K562 (cell line): Measurements from ENCODE around the gene DBP. TPM values are rescaled to one million over a fixed set of nuclear protein-coding genes. Genes with fewer than 3 reads are reported as not detected.

ENCODE experiments used
- ADNP ChIP-seq: fragments of 200-800 bp; sonication (Bioruptor generic); IDR thresholded peaks from 2 replicates; pipeline ENCODE4 v1.6.1; 2016; ENCODE audit warnings: missing genetic modification characterization, missing compliant biosample characterization
- BCOR ChIP-seq: fragments of 450-650 bp; IDR thresholded peaks from 2 replicates; pipeline ENCODE4 v1.6.1; 2016
- COPS2 ChIP-seq: fragments of 450-650 bp; conservative IDR thresholded peaks from 2 replicates; pipeline ENCODE4 v1.6.1; 2016; ENCODE audit warnings: mild to moderate bottlenecking, moderate library complexity
- HNRNPH1 ChIP-seq: fragments of 200-400 bp; formaldehyde crosslinking; optimal IDR thresholded peaks from 2 replicates; pipeline ENCODE3; 2017; ENCODE audit warnings: low read depth, mild to moderate bottlenecking, low read length, moderate library complexity
- IFI16 ChIP-seq: fragments of 250-450 bp; sonication (Bioruptor Pico); IDR thresholded peaks from 2 replicates; pipeline ENCODE4 v2.1.2; 2022; ENCODE audit warnings: mild to moderate bottlenecking, inconsistent platforms
- KLF10 ChIP-seq: fragments of 250-450 bp; sonication (Bioruptor Pico); IDR thresholded peaks from 2 replicates; pipeline ENCODE4 v1.6.1; 2021; ENCODE audit warnings: matching md5 sums
- NFIX ChIP-seq: fragments of 250-450 bp; sonication (Bioruptor Pico); IDR thresholded peaks from 2 replicates; pipeline ENCODE4 v1.4.0; 2020; ENCODE audit warnings: low read depth, mild to moderate bottlenecking, moderate library complexity
- POLR2AphosphoS5 ChIP-seq: IDR thresholded peaks from 2 replicates; pipeline ENCODE4 v1.6.1; 2011; ENCODE audit warnings: mild to moderate bottlenecking, low read depth, low read length, moderate library complexity; ENCODE audit not compliant: control insufficient read depth, insufficient read depth
- SOX6 ChIP-seq: fragments of 450-650 bp; IDR thresholded peaks from 2 replicates; pipeline ENCODE4 v1.6.1; 2014; ENCODE audit warnings: mild to moderate bottlenecking
- TEAD1 ChIP-seq, 2 experiments: fragments of 450-650 bp in 1 of 2; sonication (generic) in 1 of 2; formaldehyde crosslinking; IDR thresholded peaks; 2 replicates each; pipeline versions ENCODE4 v1.4.0 to v1.8.0; 2020 to 2022; ENCODE audit warnings: mild to moderate bottlenecking in 2 of 2, missing genetic modification reagents in 1 of 2
- THRB ChIP-seq: fragments of 450-650 bp; formaldehyde crosslinking; conservative IDR thresholded peaks from 2 replicates; pipeline ENCODE4 v1.4.0; 2022; ENCODE audit warnings: mild to moderate bottlenecking, missing genetic modification characterization
- TRIM25 ChIP-seq: fragments of 450-650 bp; IDR thresholded peaks from 2 replicates; pipeline ENCODE4 v1.7.0; 2016; ENCODE audit warnings: borderline replicate concordance
- ZNF12 ChIP-seq: sonication (generic); formaldehyde crosslinking; IDR thresholded peaks from 2 replicates; pipeline ENCODE4 v1.4.0; 2020; ENCODE audit warnings: mild to moderate bottlenecking, missing genetic modification reagents
- ZNF518B ChIP-seq: fragments of 250-450 bp; sonication (Bioruptor Pico); IDR thresholded peaks from 2 replicates; pipeline ENCODE4 v1.5.0; 2021; ENCODE audit warnings: mild to moderate bottlenecking, moderate library complexity
- ZNF57 ChIP-seq: fragments of 450-650 bp; formaldehyde crosslinking; IDR thresholded peaks from 2 replicates; pipeline ENCODE4 v1.4.0; 2020; ENCODE audit warnings: mild to moderate bottlenecking, moderate library complexity
- polyA plus RNA-seq, 8 experiments: library from polyadenylated mRNA; depleted of rRNA in 4 of 8; stranded (reverse) in 5 of 8; unstranded in 3 of 8; fragments of >200 nt; fragmentation: Nextera tagmentation in 2 of 8; fragmentation: Illumina TruSeq in 1 of 8; extraction: Ambion mirVana in 2 of 8; extraction: Trizol in 1 of 8; gene quantifications; 2 replicates each; pipeline versions ENCODE4 v1.2.1 to v1.2.3, GENCODE V29; 2011 to 2014; ENCODE audit warnings: inconsistent platforms in 1 of 8, missing spikeins in 1 of 8
- total RNA-seq, 7 experiments: library from RNA; depleted of rRNA in 6 of 7; stranded (reverse); fragments of >200 nt in 6 of 7; fragmentation: Illumina TruSeq in 2 of 7; extraction: Trizol in 2 of 7; gene quantifications; 2 replicates each; pipeline versions ENCODE4 v1.2.1 to v1.2.3, GENCODE V29; 2011 to 2021; ENCODE audit warnings: low replicate concordance in 1 of 7
- TF ChIP-seq, protein P1 (sequence below): fragments of 450-650 bp; IDR thresholded peaks from one replicate; pipeline ENCODE4 v1.6.1; 2018; ENCODE audit warnings: mild to moderate bottlenecking, moderate library complexity; ENCODE audit not compliant: partially characterized antibody
- TF ChIP-seq, protein P2 (sequence below): fragments of 450-650 bp; IDR thresholded peaks from 2 replicates; pipeline ENCODE4 v1.6.1; 2016; ENCODE audit warnings: mild to moderate bottlenecking

DBP gene
- total and polyA plus RNA-seq, 9 of the 15 experiments (the other 6 are each of a cell fraction or from before 2014, with no cell fraction given), result 0.25 to 5.5 (median 1.8) TPM

DNA sequence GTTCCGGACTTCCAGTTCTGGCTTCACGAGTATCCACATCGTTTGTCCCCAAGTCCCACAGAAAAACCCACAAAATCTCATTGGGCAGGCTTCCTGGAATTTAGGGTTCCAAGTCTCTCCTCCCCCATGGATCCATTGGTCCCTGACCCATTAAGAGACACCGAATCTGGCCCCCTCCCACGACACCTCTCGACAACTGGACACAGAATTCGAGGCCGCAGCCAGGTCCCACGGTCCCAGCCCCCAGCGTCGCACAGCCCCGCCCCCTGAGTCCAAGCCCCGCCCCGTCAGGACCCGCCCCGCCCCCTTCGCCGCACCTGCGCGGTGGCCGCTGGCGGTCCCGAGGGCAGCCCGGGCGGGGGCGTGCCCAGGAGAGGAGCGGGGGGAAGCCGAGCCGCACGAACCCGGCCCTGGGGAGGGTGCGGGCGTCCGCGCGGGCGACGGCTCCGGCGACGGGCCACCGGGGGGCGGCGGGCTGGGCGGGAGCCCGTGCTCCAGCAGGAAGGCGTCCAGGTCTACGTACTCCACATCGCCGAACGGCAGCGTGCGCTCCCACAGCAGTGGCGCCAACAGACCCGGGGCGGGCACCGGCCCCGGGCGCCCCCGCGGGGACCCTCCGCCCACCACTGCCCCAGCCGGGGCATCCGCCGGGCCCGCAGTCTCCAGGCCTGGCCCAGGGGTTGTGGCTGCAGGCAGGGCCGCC, 1.8 kb downstream of the DBP start (continued):
- TF ChIP-seq TEAD1 (CRISPR knock-in tag; IDR thresholded peaks at IDR 0.05) (0 out of 4 replicates have a peak, but pooled peaks of 1 of the 2 experiments have one; percentile 16), ZNF12 (no peak), NFIX (CRISPR knock-in tag) (no peak), THRB (CRISPR knock-in tag) (no peak), TRIM25 (no peak), ZNF57 (CRISPR knock-in tag) (no peak), POLR2AphosphoS5 (0 out of 2 replicates have a peak, but pooled peaks have one; percentile 26), COPS2 (no peak), ADNP (tag) (no peak), SOX6 (no peak), IFI16 (CRISPR knock-in tag) (no peak), ZNF518B (CRISPR knock-in tag) (no peak), BCOR (no peak), HNRNPH1 (no peak), KLF10 (CRISPR knock-in tag) (no peak)
- TF ChIP-seq, protein P1, sequence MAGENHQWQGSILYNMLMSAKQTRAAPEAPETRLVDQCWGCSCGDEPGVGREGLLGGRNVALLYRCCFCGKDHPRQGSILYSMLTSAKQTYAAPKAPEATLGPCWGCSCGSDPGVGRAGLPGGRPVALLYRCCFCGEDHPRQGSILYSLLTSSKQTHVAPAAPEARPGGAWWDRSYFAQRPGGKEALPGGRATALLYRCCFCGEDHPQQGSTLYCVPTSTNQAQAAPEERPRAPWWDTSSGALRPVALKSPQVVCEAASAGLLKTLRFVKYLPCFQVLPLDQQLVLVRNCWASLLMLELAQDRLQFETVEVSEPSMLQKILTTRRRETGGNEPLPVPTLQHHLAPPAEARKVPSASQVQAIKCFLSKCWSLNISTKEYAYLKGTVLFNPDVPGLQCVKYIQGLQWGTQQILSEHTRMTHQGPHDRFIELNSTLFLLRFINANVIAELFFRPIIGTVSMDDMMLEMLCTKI, result no peak
- TF ChIP-seq, protein P2, sequence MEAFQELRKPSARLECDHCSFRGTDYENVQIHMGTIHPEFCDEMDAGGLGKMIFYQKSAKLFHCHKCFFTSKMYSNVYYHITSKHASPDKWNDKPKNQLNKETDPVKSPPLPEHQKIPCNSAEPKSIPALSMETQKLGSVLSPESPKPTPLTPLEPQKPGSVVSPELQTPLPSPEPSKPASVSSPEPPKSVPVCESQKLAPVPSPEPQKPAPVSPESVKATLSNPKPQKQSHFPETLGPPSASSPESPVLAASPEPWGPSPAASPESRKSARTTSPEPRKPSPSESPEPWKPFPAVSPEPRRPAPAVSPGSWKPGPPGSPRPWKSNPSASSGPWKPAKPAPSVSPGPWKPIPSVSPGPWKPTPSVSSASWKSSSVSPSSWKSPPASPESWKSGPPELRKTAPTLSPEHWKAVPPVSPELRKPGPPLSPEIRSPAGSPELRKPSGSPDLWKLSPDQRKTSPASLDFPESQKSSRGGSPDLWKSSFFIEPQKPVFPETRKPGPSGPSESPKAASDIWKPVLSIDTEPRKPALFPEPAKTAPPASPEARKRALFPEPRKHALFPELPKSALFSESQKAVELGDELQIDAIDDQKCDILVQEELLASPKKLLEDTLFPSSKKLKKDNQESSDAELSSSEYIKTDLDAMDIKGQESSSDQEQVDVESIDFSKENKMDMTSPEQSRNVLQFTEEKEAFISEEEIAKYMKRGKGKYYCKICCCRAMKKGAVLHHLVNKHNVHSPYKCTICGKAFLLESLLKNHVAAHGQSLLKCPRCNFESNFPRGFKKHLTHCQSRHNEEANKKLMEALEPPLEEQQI, result no peak
